Raji (cell line): ENCODE results near the gene PKP4.

Experiments used
- POLR2A ChIP-seq: IDR thresholded peaks from 2 replicates; pipeline ENCODE4 v1.6.1; 2011; ENCODE audit warnings: low read depth, low read length, control low read depth; ENCODE audit not compliant: insufficient read depth

PKP4 gene

DNA sequence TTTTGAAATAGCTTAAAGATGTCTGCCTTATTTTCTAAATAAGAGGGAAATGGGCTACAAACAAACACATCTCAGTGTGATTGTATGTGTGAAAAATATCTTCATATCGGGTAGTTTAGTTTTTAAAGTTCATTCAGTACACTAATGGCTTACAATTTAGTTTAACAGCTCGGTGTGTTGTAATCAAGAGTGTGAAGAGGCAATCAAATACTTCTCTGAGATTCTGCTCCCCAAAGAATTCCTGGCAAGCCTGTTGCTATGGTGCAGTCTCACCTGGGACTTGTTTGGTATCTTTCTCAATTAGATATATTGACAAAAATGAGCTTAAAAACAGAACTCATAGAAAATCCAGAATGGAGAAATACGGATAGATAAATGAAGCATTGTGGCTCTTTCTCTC is 99.4 kb downstream of the PKP4 start:
- no peak for TF ChIP-seq POLR2A

DNA sequence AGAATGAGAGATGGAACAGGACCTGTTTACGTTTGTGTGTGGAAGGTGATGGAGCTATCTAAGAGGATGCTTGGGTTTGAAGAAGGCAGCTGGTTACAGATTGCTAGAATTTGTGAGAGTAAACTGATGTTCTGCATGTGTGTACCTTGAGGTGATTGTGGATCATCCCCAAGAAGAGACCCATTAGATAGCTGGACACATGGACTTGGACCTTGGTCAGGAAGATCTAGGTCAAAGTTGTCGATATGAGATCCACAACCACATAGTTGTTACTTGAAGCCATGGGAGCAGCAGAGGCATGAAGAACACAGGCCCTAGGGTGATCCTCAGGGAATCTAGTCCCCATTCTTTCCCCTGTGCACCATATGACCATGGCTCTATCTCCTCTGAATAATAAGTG is 101.0 kb downstream of the PKP4 start:
- TF ChIP-seq POLR2A: no peak

DNA sequence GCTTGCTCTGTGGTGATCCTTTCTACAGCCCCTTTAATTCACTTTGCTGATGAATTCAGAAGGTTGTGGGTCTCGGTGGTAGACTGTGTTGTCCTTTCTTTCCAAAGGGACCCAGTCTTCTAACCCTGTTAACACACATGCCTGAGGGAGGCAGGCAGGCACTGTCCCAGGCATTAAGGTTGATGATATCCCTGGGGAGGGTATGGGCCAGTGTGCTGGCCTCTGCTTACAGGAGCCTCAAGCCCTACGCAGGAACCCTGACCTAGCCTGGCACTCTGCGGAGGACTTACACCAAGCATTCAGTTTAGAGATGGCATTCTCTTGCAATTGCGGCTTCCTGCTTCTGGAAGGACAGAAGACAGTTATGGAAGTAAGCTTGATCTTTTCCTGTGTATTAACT is 102.5 kb downstream of the PKP4 start:
- no peak for TF ChIP-seq POLR2A

DNA sequence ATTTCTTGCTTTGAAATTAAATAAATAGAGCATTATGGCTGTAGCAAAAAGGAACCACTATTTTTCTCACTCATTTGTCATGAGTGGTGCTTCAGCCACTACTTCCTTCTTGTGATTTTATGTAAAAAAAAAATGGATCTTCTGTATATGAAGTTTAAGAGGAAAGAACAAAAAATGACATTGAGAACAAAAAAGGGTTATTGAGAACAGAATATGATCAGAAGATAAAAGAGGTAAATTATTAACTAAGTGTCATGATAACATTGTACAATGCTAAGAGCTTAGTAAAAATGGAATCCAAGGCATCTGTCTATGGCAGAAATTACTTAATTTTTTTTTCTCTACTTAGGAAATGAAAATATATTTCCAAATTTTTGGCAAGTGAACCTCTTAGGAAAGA is 103.5 kb downstream of the PKP4 start:
- TF ChIP-seq POLR2A: no peak

DNA sequence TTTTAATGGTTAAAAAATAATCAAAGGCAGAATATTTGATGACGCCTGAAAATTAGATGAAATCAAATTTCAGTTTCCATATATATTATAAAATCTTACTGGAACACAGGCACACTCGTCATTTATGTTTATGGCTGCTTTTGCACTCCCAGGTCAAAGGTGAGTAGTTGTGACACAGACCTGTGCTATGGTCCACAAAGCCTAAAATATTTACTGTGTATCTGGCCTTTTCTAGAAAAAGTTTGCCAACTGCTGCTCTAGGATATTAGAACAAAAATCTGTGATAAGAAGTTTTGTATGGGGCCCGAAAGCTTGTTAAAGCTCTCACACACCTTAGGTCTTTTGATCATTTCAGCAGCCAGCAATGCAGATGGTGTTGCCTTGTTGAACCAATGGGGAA is 104.3 kb downstream of the PKP4 start:
- TF ChIP-seq POLR2A: no peak

DNA sequence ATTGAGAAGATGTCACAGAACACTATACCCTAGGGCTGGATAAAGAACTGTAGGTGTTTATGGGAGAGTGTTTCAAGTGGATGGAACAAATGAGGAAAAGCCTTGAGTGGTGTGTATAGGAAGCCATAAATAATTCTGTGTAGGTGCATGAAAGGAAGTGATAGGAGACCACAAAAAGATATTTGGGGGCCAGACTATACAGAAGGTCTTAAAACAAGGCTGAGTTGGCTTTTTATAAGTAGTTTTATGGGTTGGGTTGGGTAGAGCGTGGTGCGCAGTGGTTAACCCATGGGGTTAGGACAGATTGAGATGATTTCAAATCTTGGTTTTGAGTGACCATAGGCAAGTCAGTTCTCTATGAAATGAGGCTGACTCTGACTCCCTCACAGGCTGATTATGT is 110.5 kb downstream of the PKP4 start:
- TF ChIP-seq POLR2A: no peak

DNA sequence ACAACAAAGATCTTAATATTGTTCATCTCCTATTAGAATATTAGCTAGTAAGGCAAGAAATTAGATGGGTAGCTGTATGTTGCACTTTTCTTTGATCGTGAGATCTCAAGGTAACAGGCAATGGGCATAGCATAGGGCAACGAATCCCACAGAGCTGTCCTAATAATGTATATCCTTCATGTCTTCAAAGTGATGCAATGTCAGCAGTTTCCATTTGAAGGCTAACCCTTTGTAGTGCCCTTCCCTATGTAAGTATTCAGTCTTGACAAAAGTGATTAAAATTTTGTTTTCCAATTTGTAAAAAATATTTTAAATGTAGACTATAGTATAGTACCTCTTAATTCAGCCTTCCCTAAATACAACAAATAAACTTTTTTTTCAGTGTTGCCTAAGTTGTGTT is 112.5 kb downstream of the PKP4 start:
- TF ChIP-seq POLR2A: no peak

DNA sequence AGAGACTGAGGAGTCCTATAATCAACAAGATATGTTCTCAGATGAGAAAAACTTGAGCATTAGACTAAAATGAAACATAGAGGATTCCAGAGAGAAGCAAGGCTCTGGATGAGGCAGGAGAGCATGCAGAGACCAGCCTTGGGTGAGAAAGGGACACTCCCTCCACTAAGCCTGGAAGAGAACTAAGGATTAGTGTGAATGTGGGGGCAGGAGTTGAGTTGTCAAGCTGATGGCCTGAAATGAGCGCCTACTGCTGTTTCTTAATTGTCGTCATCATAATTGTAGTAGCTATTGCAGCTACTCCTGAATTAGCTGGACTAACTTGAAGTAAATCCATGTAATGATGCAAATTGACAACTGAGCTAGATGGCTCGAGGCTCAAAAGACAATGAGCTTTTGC is 114.1 kb downstream of the PKP4 start:
- no peak for TF ChIP-seq POLR2A

DNA sequence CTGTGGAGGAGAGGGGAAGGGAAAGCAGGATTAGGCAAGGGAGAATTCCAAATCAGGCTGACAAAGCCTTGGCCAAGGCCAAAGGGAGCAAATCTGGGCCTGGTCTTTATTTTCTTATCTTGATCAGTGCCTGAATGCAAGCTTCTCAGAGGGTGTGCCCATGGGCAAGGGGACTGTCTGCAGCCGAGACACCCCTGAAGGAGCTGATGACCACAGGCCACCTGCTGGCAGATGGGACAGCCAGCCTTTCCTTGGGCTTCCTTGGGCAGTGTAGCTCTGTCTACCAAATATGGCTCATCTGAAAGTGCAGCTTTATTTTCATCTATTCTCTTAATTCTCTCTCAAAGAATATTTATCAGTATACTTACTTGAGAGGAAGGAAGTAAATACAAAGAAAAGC is 117.0 kb downstream of the PKP4 start:
- TF ChIP-seq POLR2A: no peak

DNA sequence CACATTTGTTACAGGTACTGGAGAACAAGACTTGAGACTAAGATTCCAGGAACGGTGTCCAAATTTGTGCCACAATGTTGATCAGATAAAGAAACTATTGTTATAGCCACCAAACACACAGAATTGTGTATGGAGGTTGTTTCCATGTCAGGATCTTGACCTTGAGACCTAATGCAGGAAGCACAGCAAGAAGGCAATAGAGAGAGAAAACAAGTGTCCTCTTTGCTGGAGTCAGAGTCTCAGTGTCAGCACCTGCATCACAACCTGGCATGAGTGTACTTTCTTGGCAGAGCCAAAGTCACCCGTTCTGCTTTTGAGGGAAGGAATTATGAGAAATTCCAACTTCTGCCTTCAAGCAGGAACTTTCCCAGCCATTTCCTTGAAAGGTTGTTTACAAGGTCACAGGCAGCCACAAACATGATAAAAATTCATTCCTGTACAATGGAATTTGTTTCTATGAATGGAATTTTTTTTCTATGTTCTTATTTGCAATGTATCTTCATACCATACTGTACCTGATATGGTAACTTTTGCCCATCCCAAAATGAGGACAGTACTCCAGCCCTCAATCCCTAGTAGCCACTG is 118.4 kb downstream of the PKP4 start:
- TF ChIP-seq POLR2A: no peak

DNA sequence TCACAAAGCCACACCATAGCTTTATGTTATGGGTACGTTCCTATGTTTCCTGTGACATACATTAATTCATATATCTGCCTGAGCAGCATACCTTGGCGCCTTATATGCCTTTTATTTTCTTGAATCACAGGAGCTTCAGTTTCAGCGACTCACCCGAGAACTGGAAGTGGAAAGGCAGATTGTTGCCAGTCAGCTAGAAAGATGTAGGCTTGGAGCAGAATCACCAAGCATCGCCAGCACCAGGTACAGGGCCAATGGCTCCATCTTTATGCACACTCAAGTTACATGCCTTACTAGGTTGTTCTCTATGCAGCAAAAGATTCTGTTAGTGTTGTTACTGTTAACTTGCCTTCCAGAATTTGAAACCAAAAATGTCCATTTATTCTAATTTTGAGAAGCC is 120.4 kb downstream of the PKP4 start:
- TF ChIP-seq POLR2A: no peak

DNA sequence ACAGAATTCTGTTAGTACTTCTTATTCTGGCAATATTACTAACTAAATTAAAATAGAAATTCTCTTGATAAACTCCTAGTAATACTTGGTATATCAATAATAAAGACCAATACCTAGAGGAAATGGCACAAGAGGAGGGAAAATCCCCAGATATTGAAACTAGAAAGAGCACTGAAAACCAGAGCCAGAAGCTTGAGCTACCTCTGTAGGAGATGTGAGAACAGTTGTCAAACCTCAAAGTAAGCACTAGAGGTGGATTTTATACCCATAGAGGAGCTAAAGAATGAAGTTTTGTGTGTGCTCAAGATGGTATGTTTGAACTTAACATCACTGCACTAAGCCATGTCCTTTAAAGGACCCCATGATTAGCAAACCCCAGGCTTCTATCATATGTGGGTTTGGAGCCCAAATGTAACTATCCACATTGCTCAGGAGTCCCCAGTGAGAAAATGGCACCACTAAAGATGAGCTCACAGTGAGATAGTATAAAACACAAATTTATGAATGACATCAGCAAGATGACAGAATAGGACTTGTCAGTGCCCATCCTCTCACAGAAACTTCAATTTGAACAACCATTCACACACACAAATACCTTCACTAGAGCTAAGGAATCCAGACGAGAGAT is 122.1 kb downstream of the PKP4 start:
- no peak for TF ChIP-seq POLR2A

DNA sequence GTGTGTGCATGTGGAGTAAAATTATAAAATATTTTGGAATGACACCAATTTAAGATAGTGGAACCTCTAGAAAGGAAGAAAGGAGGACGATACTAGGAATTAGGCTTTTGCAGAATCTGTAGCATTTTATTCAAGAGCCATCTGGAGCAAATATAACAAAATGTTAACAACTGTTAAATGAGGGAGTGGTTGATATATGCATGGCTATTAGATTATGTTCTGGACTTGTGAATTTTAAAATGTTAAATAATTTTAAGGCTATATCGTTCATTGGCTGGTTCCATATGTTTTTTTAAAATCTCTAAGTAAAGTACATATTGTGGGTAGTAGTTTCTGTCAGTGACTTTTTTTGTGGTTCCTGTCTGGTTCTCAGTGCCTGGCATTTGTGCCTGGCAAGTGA is 123.2 kb downstream of the PKP4 start:
- no peak for TF ChIP-seq POLR2A

DNA sequence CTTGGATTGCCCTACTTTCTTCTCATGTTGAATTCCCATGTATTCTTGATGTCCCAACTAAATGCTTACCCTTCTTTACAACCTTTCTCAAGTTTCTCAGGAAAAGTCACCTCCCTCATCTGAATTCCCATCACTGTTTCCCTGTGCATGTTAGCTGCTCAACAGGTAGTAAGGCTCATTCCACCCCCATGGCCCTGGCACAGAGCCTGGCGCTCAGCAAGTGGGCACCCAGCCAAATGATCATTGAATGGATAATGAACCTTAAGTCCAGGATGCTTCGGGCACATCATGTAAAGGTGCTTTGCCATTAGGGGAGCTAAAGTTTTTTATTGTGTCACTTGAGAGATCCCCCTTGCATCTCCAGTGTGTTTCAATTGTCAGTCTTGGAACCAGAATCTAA is 124.0 kb downstream of the PKP4 start:
- no peak for TF ChIP-seq POLR2A

DNA sequence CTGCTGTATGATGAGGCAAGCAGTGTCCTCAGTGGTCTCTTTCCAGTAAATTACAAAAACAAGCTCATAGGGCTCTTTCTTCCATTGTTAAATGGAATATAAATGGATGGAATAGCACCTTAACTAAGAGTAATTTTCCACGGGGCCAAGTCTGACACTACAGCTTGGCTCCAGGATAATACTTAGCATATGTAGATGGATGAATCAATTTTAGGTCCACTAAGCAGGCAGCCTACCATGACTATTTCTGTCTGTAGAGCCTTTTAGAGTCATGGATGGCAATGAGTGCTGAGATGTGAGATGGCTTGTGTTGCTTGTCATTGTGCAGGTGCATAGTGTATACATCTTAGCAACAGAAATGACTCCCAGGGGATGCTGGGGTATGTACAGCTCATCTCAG is 125.9 kb downstream of the PKP4 start:
- TF ChIP-seq POLR2A: no peak

DNA sequence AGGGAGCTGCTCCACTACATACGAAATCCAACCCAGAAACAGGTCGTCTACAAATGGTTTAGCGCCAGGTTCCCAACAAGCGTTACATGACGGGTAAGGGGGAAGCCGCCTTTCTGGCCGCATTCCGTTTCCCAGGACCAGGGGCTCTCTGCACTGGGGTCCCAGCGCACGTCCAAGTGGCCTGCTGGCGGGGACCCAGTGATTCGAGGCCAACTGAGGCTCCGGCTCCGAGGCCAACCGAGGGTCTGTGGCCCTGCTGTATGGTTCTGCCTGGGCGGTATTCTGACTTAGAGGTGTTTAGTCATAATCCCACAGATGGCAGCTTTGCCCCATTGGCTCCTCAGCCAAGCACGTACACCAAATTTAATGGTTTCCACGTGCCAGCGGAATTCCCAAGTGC is 127.2 kb downstream of the PKP4 start:
- TF ChIP-seq POLR2A: no peak

DNA sequence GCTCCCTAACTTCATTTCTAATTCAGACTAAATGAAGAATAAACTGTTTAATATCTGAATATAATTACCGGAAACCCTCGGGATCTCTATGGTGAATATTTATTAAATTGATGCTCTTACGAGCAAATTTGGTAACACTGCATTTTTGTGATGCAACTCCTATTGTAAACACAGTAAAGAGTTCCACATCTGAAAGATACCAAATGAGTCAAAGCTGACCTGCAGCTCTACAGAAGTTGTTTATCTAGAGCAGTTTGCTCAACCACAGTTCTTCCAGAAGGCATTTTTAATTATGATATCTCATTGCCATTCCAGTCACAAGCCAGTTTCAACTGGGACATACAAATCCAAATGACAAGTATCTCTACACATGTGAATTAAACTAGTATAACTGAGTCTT is 129.7 kb downstream of the PKP4 start:
- TF ChIP-seq POLR2A: no peak
